IgD-negative memory B cell (primary cell): Measurements from ENCODE around the gene GYS1. TPM values are rescaled to one million over a fixed set of nuclear protein-coding genes. Genes with fewer than 3 reads are reported as not detected.

Experiments used
- H3K27ac Mint-ChIP-seq, 3 donors: one replicate each; pipeline ENCODE4 v1.8.0; 2020 to 2022; ENCODE audit warnings: mild to moderate bottlenecking in 3 of 3, mixed read lengths in 3 of 3, moderate library complexity in 1 of 3
- H3K27me3 Mint-ChIP-seq: one replicate; pipeline ENCODE4 v1.8.0; 2021; ENCODE audit warnings: mixed read lengths
- H3K36me3 Mint-ChIP-seq: one replicate; pipeline ENCODE4 v1.8.0; 2020; ENCODE audit warnings: mild to moderate bottlenecking, mixed read lengths
- H3K4me1 Mint-ChIP-seq, 3 donors: one replicate each; pipeline ENCODE4 v1.8.0; 2020 to 2022; ENCODE audit warnings: mixed read lengths in 3 of 3, mild to moderate bottlenecking in 1 of 3
- H3K4me3 Mint-ChIP-seq, 4 donors: one replicate each; pipeline ENCODE4 v1.8.0; 2020 to 2022; ENCODE audit warnings: mild to moderate bottlenecking in 4 of 4, mixed read lengths in 4 of 4, moderate library complexity in 3 of 4
- H3K9me3 Mint-ChIP-seq, 3 donors: one replicate each; pipeline ENCODE4 v1.8.0; 2020 to 2021; ENCODE audit warnings: mixed read lengths in 3 of 3, mild to moderate bottlenecking in 1 of 3
- polyA plus RNA-seq: library from polyadenylated mRNA; unstranded; fragments of 300-500 nt; fragmentation: Illumina TruSeq; gene quantifications from one replicate; pipeline ENCODE4 v1.2.3, GENCODE V29; 2021

The GYS1 gene
- polyA plus RNA-seq, 1 donor from 2014 or later: 26.4 TPM

DNA sequence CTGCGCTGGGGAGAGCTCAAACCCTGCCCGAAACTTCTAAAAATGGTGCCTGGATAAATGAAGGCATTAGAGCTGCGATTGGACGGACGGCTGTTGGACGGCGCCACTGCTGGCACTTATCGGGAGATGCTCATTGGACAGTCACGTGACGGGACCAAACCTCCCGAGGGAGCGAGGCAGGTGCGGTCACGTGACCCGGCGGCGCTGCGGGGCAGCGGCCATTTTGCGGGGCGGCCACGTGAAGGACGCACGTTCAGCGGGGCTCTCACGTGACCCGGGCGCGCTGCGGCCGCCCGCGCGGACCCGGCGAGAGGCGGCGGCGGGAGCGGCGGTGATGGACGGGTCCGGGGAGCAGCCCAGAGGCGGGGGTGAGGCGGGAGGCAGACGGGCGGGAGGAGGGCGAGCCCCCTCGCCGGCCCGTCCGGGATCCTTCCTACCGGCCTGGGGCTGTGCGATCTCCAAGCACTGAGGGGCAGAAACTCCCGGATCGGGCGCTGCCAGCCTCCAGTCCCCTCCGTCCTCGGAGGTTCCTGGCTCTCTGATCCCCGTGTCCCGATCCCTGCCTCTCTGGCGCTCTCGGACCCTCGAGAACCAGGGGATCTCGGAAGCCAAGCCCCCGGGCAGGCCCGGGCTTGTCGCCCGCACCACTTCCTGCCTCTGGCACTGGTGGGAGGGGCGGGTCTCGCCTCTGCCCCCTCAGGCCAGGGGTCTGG is 38.4 kb downstream of the GYS1 start, which contains the start of gene BAX:
Gene BAX (plus strand): TSS at position 281 of the 713 bp plus-strand sequence. CDS start 54 bp downstream, at position 335.
- H3K4me3 Mint-ChIP-seq: peak within 1 kb of the TSS; percentile 89 to 97 (median 91)
- H3K9me3 Mint-ChIP-seq: no peaks in the 10 kb centered on the region
- H3K4me1 Mint-ChIP-seq: peaks cover 7 to 22% (median 9%) of the 10 kb centered on the region in 3 donors
- peaks cover 5% of the 10 kb centered on the region for H3K36me3 Mint-ChIP-seq
- H3K27ac Mint-ChIP-seq: peak within 1 kb of the TSS; percentile 11 to 97 (median 83)
- no peaks in the 10 kb centered on the region for H3K27me3 Mint-ChIP-seq

DNA sequence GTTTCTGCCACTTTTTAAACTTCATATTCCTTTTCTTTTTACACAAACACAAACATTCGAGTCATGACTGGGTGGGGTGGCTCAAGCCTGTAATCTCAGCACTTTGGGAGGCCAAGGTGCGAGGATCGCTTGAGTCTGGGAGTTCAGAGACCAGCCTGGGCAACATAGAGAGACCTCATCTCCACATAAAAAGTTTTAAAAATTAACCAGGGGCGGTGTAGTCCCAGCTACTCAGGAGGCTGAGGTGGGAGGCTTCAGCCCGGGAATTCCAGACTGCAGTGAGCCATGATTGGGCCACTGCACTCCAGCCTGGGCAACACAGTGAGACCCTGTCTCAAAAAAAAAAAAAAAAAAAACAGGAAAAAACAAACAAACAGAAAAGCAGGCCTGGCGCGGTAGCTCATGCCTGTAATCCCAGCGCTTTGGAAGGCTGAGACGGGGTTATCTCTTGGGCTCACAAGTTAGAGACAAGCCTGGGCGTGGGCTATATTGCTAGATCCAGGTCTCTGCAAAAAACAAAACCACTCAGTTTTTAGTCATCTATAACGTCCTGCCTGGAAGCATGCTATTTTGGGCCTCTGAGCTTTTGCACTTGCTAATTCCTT is 39.0 kb downstream of the GYS1 start:
- H3K4me3 Mint-ChIP-seq: peak overlapping the region; percentile 89 to 97 (median 91)
- H3K27me3 Mint-ChIP-seq: no peaks in the 10 kb centered on the region
- H3K4me1 Mint-ChIP-seq: peaks cover 7 to 22% (median 9%) of the 10 kb centered on the region in 3 donors
- peaks cover 5% of the 10 kb centered on the region for H3K36me3 Mint-ChIP-seq
- H3K27ac Mint-ChIP-seq: peak overlapping the region; percentile 11 to 97 (median 79)
- no peaks in the 10 kb centered on the region for H3K9me3 Mint-ChIP-seq

DNA sequence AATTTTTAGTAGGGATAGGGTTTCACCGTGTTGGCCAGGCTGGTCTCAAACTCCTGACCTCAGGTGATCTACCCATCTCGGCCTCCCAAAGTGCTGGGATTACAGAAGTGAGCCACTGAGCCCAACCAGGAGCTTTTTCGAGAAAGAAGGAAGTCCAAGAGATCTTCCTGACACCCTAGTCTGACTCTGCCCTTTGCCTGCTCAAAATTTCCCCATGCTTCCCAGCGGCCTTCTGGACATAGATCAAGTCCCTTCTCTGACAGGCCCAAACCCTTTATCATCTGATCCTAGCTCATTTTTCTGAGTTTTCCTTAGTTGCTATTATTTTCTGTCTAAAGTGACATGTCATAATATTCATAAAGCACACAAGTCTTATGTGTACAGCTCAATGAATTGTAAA is 40.0 kb downstream of the GYS1 start:
- H3K4me3 Mint-ChIP-seq: peak overlapping the region in 1 of 4 donors; percentile 89

DNA sequence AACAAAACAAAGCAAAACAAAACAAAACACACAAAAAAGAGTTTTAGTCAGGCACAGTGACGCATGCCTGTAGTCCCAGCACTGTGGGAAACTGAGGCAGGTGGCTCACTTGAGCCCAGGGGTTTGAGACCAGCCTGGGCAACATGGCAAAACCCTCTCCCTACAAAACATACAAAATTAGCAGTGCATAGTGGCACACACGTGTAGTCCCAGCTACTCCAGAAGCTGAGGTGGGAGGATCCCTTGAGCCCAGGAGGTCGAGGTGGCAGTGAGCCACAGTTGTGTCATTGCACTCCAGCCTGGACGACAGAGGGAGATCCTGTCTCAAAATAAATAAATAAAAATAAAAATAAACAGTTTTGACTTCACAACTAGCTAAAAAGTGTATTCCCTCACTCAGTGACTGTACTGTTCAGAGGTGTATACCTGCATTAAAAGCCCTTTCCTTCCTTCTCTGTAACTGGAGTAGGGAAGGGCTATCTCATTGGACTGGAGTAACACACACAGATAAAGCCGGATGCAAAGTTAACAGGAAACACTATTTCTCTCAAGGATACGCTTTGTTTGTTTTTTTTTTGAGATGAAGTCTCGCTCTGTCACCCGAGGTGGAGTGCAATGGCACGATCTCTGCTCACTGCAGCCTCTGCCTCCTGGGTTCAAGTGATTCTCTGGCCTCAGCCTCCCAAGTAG is 42.1 kb downstream of the GYS1 start:
- Mint-ChIP-seq H3K4me1 (peaks cover 4 to 10% (median 9%) of the 10 kb centered on the region in 3 donors), H3K4me3 (peak overlapping the region in 1 of 4 donors; percentile 89)

More for the DNA sequence above, 40.0 kb downstream of the GYS1 start:
- Mint-ChIP-seq H3K4me1 (peaks cover 7 to 22% (median 9%) of the 10 kb centered on the region in 3 donors), H3K9me3 (peaks cover 0 to 3% (median 2%) of the 10 kb centered on the region in 3 donors), H3K27me3 (no peaks in the 10 kb centered on the region), H3K36me3 (peaks cover 5% of the 10 kb centered on the region), H3K27ac (peak overlapping the region in 1 of 3 donors; percentile 79)

DNA sequence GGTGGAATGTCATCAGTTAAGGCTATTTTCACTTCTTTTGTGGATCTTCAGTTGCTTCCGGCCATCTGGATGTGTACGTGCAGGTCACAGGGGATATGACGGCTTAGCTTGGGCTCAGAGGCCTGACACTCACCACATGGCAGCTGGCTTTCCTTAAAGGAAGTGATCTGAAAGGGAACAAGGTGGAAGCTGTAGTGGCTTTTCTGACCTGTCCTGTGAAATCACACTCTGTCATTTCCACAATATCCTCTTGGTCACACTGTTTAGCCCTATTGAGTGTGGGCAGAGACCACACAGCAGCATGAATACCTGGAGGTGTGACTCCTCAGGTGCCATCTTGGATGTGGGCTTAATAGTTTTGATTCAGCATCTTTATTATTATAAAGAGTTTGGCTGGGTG is 43.0 kb downstream of the GYS1 start:
- Mint-ChIP-seq H3K27ac (no peak overlapping the region), H3K27me3 (no peaks in the 10 kb centered on the region), H3K9me3 (peaks cover 3 to 4% (median 3%) of the 10 kb centered on the region in 3 donors), H3K36me3 (peaks cover 1% of the 10 kb centered on the region), H3K4me1 (peaks cover 3 to 6% (median 3%) of the 10 kb centered on the region in 3 donors), H3K4me3 (no peak overlapping the region)

More for the DNA sequence above, 42.1 kb downstream of the GYS1 start:
- H3K27me3 Mint-ChIP-seq: no peaks in the 10 kb centered on the region
- peaks cover 3% of the 10 kb centered on the region for H3K36me3 Mint-ChIP-seq
- peaks cover 3 to 4% (median 3%) of the 10 kb centered on the region in 3 donors for H3K9me3 Mint-ChIP-seq
- no peak overlapping the region for H3K27ac Mint-ChIP-seq

DNA sequence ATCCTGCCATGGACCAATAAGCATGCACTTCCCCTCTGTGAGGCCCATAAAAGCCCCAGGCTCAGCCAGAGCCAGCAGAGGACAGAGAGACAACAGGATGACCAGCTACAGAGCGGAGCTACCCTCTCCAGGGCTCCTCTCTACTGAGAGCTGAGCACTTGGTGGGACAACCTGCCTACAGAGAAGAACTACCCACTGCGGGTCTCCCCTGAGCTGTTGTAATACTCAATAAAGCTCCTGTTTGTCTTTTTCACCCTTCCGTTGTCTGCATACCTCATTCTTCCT is 45.9 kb downstream of the GYS1 start:
- Mint-ChIP-seq H3K36me3 (no peaks in the 10 kb centered on the region), H3K9me3 (peaks cover 3 to 4% (median 3%) of the 10 kb centered on the region in 3 donors), H3K4me1 (no peaks in the 10 kb centered on the region), H3K4me3 (no peak overlapping the region), H3K27me3 (no peaks in the 10 kb centered on the region), H3K27ac (no peak overlapping the region)

DNA sequence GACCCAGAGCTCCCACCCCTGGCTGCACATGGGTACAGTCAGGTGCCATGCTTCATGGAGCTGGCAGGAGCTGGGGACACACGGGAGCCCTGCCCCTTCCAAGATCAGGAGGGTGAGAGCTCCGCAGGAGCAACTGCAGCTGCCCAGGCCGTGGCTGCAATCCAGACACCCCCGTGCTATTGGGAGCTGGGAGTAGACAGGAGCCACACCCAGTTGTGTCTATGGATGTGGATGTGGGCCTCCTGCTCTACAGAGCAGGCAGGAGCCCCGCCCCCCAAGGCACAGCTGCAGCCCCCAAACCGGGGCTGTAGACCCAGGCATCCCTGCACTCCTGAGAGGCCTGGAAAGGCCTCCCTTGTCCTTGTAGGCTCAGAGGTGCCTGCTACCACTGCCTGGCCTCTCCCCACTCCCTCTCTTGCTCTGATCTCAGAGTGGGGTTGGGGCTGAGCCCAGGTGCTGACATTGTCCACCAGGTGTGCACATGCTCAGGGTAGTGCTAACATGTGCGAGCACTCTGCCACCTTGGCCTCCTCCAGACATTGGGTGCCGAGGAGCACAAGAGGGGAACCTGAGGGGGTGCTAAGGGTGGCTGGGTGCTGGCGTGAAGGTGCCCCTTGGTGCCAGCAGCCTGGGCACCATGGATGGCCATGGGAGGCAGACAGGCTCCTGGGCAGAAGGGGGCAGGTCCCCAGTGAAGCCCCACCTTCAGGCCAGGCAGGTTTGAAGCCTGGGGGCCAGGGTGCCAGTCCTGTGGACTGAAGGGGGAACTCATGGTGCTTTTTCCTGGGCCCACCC is 46.4 kb downstream of the GYS1 start:
- Mint-ChIP-seq H3K4me3 (no peak overlapping the region), H3K4me1 (no peaks in the 10 kb centered on the region), H3K36me3 (no peaks in the 10 kb centered on the region), H3K9me3 (peaks cover 3 to 4% (median 3%) of the 10 kb centered on the region in 3 donors), H3K27me3 (no peaks in the 10 kb centered on the region), H3K27ac (no peak overlapping the region)

DNA sequence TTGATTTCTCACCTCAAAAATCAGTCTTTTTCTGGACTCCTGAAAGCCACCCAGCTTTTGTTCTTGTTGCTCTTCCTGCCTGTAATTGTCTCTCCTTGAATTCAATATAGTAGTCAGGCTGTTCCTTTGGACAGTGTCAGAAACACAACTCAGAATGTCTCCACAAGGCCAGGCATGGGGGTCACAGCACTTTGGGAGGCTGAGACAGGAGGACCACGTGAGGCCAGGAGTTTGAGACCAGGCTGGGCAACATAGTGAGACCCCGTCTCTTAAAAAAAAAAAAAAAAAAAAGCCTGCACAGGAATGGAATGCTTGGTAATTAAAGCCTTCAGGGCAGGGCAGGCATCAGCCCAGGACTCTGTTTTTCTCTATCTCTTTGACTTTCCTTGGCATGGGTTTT is 47.3 kb downstream of the GYS1 start:
- Mint-ChIP-seq H3K27me3 (no peaks in the 10 kb centered on the region), H3K9me3 (peaks cover 3 to 4% (median 3%) of the 10 kb centered on the region in 3 donors), H3K27ac (no peak overlapping the region)

DNA sequence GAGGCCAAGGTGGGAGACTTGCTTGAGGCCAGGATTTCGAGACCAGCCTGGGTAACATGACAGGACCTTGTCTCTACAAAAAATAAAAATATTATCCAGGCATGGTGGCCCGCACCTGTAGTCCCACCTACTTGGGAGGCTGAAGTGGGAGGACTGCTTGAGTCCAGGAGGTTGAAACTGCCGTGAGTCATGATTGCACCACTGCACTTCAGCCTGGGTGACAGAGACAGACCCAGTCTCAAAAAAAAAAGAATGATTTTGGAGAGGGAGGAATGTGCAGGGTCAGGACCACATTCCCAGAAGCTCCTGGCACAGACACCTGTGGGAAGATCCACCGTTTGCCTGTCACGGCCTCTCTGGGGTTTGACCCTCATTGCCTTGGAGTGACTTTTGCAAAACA is 47.7 kb downstream of the GYS1 start:
- Mint-ChIP-seq H3K4me3 (no peak overlapping the region), H3K9me3 (peaks cover 3 to 4% (median 3%) of the 10 kb centered on the region in 3 donors), H3K27me3 (no peaks in the 10 kb centered on the region), H3K4me1 (no peaks in the 10 kb centered on the region), H3K36me3 (no peaks in the 10 kb centered on the region), H3K27ac (no peak overlapping the region)

More for the DNA sequence above, 47.3 kb downstream of the GYS1 start:
- H3K4me1 Mint-ChIP-seq: no peaks in the 10 kb centered on the region
- H3K36me3 Mint-ChIP-seq: no peaks in the 10 kb centered on the region
- no peak overlapping the region for H3K4me3 Mint-ChIP-seq

DNA sequence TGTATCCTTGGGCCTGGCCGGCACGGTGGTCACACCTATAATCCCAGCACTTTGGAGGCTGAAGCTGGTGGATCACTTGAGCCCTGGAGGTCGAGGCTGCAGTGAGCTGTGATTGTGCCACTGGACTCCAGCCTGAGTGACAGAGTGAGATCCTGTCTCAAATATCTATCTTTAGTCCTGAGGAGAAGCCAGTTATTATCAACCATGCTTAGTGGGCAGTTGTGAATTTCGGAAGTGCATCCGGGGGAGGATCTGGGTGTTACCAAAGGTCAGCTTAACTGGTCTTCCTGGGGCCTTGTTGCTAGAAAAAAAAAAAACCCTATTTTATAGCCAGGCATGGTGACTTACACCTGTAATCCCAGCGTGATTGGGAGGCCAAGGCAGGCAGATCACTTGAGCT is 50.0 kb downstream of the GYS1 start:
- H3K27ac Mint-ChIP-seq: peak overlapping the region in 1 of 3 donors; percentile 37
- H3K9me3 Mint-ChIP-seq: peaks cover 0 to 3% (median under 1%) of the 10 kb centered on the region in 3 donors
- no peak overlapping the region for H3K4me3 Mint-ChIP-seq
- no peaks in the 10 kb centered on the region for H3K27me3 Mint-ChIP-seq
- no peaks in the 10 kb centered on the region for H3K4me1 Mint-ChIP-seq
- H3K36me3 Mint-ChIP-seq: no peaks in the 10 kb centered on the region

DNA sequence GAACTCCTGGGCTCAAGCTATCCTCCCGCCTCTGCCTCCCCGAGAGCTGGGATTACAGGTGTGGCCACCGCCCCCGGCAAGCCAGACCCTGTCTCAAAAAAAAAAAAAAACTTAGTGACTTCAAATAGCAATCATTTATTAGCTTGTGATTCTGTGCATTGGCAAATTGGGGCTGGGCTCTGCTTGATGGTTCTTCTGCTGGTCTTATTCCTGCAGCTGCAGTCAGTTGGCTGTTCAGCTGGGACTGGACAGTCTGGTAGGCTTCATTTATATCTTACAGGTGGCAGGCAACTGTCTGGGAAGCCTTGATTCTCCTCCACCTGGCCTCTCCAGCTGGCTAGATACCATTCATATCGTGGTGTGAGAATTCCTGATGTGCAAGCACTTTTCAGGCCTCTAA is 52.2 kb downstream of the GYS1 start:
- H3K4me3 Mint-ChIP-seq: no peak overlapping the region
- H3K27me3 Mint-ChIP-seq: no peaks in the 10 kb centered on the region
- H3K36me3 Mint-ChIP-seq: no peaks in the 10 kb centered on the region
- no peaks in the 10 kb centered on the region for H3K9me3 Mint-ChIP-seq
- no peak overlapping the region for H3K27ac Mint-ChIP-seq
- H3K4me1 Mint-ChIP-seq: peaks cover 0 to 2% (median 0%) of the 10 kb centered on the region in 3 donors

DNA sequence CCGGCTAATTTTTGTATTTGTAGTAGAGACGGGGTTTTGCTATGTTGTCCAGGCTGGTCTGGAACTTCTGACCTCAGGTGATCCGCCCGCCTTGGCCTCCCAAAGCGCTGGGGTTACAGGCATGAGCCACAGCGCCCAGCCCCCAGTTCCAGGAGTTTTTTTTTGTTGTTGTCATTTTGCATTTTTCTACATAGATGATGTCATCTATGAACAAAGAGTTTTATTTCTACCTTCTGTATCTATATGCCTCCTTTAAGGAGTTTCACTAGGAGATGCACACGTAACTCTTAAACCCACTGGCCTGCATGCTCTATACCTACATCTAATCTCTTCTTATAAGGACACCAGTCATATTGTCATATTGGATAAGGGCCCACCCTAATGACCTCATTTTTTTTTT is 54.9 kb downstream of the GYS1 start:
- Mint-ChIP-seq H3K36me3 (no peaks in the 10 kb centered on the region), H3K9me3 (no peaks in the 10 kb centered on the region), H3K4me1 (peaks cover 2 to 9% (median 4%) of the 10 kb centered on the region in 3 donors), H3K27me3 (peaks cover 3% of the 10 kb centered on the region), H3K27ac (no peak overlapping the region), H3K4me3 (no peak overlapping the region)

DNA sequence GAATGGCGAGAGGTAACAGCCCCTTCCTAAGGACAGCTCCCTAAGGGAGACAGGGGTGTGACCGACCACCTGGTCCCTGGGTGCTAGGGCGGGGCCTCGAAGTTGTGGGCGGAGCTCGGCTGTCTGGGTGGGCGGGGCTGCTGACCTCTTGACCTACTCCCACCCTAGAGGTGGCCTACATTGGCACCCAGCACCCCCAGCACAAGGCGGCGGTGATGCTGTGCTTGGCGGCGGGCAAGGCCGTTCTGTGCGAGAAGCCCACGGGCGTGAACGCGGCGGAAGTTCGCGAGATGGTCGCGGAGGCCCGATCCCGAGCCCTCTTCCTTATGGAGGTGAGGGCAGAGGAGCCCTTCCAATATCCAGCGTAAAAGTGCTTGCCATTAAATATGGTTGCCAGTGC is 57.2 kb downstream of the GYS1 start:
- Mint-ChIP-seq H3K4me3 (no peak overlapping the region), H3K27ac (no peak overlapping the region), H3K9me3 (no peaks in the 10 kb centered on the region), H3K27me3 (peaks cover 7% of the 10 kb centered on the region), H3K36me3 (no peaks in the 10 kb centered on the region), H3K4me1 (peaks cover 3 to 10% (median 6%) of the 10 kb centered on the region in 3 donors)

DNA sequence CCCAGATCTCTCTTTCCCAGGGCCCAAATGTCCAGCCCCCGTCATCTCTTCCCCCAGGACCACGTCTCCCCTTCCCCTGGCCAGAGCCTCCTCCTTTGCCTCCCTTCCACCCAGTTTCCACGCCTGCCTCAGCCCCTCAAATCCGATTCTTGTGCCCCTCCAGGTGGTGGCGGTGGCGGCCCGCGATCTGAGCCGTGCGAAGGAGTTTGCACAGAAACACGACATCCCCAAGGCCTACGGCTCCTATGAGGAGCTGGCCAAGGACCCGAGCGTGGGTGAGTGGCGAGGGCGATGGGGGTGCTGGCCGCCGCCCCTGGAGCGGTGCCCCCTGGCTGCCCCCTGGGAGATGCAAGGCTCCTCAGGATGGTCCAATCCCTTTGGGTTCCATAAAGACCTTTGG is 58.3 kb downstream of the GYS1 start:
- H3K36me3 Mint-ChIP-seq: no peaks in the 10 kb centered on the region
- H3K9me3 Mint-ChIP-seq: no peaks in the 10 kb centered on the region
- H3K4me1 Mint-ChIP-seq: peaks cover 3 to 10% (median 6%) of the 10 kb centered on the region in 3 donors
- H3K27me3 Mint-ChIP-seq: peaks cover 7% of the 10 kb centered on the region
- no peak overlapping the region for H3K27ac Mint-ChIP-seq
- H3K4me3 Mint-ChIP-seq: peak overlapping the region in 1 of 4 donors; percentile 81
